GM18909 (cell line): ENCODE data around the gene CYP11A1.

Experiments
- ATAC-seq: cut with Tn5 transposase; IDR thresholded peaks from one replicate; pipeline ENCODE4 v1.9.1; 2021; ENCODE audit warnings: mild to moderate bottlenecking; ENCODE audit not compliant: unreplicated experiment, poor library complexity

The CYP11A1 gene

DNA sequence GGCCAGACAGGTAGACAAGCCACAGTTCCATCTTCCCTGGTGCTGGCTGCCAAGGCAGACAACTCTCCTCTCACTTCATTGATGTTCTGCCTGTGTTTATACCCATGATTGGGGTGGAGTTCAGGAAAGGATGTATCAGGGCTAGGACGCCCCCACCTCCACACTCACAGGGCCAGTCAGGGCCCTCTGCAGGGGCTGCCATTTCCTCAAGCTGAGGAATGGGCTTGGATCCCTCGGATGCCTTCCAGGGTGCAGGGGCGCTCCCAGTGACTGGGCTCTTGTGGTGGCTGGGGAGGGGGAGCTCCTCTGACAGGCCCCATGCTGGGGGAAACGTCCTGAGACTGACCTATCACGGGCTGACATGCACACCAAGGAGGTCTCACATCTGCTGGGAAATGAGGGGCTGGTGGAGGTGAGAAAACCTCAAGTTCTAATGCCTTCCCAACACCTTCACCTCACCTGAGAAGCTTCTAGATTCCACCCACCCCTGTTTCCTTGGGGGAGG, 34.9 kb upstream of the CYP11A1 start:
- ATAC-seq, result no peak

DNA sequence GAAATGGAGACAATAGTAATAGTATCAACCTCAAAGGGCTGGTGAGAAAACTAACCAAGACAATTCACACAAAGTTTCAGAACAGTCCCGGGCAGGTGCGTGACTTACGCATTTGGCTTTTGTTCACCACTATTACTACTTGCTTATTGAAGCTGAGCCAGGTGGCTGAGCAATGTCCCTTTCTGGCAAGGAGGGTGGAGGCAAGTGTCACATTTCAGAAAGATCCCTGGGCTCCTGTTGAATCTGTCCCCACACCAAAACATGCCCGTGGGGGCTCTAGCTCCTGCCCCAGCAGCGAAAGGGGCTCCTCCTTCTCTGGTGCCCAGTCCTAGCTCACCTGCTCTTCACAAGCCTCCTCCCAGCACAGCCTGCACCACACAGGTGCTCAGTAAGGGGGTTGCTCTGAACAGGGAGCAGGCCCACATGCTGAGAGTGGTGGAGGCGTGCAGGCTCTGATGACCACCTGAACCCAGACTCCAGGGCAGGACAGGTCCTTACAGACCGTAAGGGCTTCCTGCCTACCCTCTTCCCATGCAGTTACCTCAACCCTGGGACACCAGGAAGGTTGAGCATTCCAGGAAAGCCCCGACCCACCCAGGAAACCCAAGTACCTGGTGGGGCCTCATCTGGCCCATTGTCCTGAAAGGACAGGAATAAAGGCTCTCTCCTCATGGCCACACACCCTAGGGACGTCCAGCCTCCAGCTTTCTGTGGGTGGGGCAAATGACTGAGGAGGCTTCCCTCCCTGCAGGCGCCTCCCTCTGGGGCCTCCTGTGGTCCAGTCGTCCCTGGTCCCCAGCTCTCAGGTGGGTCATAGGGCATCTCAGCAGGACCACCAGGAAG, 33.7 kb upstream of the CYP11A1 start:
- ATAC-seq, result no peak

DNA sequence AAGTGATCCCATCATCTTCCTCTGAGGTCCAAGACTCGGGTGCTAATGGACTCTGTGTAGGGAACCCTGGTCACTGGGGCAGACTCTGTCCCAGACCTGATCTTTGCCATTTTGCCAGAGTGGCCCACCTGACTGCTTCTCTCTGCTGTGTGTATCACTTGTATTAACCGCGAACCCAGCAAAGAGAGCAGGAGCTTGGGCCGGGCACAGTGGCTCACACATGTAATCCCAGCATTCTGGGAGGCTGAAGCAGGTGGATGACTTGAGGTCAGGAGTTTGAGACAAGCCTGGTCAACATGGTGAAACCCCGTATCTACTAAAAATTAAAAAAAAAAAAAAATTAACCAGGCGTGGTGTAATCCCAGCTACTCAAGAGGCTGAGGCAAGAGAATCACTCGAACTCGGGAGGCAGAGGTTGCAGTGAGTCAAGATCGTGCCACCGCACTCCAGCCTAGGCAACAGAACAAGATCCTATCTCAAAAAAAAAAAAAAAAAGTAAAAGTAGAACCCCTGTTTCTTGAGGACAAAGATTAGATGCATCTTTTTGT, 32.9 kb upstream of the CYP11A1 start:
- ATAC-seq, result no peak

DNA sequence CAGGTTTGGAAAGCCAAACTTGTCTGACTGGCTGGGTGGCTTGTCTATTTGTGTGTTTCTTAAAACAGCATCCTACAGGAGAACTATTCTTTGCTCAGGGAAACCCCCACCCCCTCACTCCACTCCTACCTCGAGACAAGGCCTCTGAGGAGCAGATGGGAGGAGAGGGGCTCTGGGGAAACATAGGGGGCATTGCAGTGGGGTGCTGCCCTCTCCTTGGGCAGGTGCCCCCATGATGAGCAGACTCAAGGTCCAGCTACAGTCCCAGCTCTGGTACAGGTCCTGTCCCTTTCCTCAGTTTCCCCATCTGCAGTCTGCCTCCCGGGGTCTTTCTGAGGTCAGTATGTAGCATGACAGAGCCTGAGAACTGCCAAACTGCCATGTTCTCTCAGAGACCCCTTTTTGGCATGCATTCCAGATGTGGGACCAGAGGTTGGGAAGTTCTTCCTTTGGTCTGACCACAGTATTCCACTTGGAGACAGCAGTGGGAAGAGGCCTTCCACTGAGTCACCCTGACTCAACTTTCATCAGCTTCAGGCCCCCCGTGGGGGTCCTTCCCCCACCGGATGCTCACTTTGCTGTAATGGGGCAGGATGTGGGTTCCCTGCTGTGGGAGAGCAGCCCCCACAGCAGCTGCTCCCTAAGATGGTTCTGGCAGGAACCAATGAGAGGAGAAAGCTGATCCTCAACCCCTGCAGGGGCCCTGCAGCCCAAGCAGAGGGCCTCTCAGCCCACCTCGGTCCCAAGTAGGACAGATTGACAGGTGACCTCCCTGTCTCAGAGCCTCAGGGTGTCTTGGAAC, 32.3 kb upstream of the CYP11A1 start:
- ATAC-seq, result no peak

DNA sequence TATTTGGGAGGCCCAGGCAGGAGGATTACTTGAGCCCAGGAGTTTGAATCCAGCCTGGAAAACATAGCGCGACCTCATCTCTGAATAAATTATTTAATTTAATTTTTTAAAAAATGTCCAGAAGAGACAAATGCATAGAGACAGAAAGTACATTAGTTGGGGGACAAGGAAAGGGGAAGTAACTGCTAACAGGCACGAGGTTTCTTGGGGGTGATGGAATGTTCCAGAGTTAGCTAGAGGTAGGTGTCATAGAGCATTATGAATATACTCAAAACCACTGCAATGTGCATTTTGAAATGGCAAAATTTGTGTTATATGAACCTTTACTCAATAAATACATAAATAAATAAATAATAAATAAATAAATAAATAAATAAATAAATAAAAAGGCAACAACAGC, 31.7 kb upstream of the CYP11A1 start:
- ATAC-seq, result no peak

DNA sequence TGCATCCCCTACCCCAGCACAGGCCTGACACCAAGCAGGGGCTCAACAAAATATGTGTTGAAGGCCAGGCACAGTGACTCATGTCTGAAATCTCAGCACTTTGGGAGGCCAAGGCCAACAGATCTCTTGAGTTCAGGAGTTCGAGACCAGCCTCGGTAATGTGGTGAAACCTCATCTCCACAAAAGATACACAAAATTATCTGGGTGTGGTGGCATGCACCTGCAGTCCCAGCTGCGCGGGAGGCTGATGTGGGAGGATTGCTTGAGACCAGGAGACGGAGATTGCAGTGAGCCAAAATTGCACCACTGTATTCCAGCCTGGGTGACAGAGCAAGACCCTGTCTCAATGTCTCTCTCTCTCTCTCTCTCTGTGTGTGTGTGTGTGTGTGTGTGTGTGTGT, 30.7 kb upstream of the CYP11A1 start:
- ATAC-seq, result no peak

DNA sequence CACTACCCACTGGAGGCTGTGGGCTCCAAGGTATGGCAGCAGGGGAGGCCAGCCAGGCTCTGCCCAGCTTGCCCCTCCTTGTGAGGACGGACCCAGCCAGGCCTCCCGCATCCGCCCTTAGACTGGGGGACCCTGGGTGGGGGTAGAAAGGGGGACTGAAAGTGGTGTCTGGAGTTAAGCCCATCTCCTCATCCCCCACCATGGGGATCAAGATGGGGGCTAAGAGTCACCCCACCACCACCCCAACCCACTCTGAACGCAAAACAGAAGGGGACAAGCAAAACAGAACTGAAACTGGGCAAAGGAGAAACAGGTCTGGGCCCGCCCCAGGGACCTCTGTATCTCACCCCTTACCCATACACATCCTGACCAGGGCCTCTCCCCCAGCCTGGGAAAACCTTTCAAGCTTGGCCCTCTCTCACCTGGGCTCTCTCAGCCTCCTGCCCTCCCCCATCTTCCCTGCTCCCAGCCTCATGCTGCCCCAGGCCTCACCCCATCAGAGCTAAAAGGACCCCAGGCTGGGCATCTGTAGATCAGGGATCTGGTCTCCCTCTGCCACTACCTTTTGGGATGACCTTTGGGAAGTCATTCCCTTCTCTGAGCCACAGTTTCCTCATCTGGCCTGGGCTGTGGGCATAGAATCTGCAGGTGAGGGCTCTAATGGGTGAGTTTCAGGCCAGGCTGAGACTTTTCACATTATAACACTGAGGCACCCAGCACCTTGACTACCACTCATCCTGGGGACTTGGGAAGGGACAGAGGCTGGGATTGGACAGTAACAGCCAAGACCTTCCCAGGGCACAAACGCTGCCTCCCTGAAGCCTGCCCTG, 30.0 kb upstream of the CYP11A1 start:
- no peak for ATAC-seq

DNA sequence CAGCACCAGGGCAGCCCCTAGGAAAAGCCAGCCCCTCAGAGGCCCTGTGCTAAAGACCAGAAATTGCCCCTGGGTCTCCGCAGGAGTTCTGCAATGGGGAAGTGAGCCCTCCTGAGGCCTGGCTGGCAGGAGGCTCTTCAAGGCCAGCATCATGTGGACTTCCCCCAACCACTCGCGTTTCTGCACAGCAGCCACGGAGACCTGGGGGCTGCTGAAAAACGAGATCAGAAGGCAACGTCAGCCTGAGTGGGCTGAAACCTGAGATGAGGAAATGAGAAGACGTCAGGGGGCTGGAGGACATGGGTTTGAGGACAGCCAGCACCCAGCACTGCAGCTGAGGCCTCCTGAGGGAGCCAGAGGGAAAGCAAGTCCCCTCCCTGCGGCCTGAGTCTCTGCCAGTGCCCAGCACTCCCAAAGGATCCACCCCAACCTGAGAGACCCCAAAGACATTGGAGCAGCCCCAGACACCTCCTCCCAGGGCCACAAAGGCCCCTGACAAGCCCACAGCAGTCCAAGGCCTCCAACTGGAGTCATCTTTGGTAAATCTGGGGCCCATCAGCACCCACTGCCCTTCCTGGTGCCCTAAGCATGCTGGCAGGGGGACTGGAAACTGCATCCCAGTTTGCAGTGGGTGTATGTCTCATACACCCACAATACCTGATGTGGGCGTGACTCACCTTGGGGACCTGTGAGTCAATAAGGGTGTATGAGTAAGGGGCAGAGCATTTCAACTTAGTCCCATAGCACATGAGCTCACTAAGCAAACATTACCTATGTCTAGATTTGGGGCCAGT, 29.2 kb upstream of the CYP11A1 start:
- peak; percentile 32 for ATAC-seq

DNA sequence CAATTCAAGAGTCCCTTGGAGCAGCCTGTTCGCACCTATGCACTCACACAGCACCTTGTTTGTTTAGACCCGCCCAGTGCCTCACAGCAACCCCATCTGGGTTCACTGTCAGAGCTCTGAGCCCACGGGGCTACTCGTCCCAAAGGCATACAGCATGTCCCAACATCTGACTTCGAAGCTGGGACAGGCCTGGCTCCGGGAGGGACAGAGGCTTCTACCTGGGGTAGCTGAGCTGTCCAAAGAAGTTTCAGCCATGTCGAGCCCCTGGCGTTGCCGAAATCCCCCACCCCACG, 28.6 kb upstream of the CYP11A1 start:
- ATAC-seq, result no peak

DNA sequence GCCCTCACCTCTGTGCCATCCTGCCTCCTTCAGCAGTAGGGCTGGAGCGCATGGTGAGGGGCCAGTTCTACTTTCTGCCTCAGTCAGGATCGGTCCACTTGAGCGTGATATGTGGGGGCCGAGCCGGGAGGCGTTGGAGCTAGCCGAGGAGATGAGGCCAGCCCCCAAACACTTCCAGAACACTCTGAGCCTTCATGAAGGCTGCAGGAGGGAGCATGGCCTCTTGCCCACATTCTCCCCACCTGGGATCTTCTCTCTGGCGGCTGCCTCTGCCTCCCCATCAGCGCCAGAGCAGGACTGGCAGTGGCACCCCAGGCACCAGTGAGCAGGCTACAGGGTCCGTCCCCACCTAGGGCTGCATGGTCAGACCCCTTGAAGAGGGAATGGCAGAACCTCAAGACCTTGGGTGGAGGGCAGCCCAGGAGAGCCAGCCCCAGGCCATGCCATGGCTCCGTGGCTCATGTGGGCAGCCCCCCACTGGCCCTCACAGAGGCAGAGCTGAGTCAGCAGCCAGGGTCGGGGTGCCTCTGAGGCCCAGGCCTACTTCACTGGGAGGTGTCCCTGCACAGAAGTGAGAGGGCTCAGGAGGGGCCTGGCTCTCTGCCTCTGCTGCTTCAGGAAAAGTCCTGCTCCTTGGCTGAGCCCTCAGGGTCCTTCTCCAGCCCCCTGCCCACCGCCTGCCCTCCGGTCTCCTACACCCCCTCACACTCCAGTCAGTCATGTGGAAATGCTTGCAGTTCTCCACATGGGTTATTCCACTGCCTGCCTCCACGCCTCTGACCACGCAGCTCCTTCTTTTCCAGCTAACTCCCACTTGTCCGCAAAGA, 28.1 kb upstream of the CYP11A1 start:
- ATAC-seq, result no peak

DNA sequence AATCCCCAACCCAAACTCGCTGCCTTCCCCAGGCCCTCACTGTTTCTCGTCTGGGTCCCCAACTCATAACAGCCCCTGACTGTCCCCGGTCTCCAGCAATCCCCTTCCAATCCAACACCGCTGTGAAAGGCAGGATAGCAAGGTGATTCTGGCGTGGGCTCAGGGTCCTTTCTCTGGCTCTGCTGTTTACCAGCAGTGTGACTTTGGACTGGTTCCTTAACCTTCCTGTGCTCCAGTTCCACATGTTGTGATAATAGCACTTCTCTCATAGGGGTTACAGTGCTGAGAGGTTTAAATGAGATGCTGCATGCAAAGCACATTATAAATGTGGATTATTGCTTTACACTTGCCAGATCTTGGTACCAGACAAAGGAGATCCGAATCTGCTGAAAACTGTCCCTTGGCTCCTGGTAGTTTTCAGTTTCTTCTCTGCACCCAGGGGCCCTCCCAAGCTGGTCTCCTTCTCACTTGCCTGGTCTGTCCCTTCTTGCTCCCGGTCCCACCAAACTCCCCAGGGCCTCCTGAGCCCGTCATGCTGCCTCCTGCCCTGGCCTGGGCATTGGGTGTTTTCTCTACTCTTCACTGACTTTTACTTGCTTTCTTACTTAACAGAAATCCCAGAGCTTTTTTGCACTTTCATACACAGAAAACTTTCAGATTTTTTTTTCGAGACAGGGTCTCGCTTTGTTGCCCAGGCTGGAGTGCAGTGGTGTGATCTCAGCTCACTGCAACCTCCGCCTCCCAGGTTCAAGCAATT, 26.8 kb upstream of the CYP11A1 start:
- ATAC-seq, result no peak

DNA sequence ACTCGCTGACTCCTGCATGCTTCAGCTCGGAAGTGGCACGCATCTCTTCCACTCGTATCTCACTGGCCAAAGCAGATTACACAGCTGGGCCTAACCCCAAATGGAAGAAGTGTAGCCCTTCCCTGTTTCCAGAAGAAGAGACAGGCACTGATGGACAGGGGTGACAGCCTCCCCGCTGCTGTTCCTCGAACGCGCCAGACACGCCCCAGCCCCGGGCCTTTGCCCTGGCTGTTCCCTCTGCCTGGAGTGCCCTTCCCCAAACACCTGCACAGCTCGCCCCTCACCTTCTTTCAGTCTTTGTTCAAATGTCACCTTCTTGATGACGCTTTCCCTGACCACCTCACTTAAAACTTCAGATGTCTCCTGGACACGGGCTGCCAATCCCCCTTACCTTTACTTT, 26.0 kb upstream of the CYP11A1 start:
- ATAC-seq, result no peak

DNA sequence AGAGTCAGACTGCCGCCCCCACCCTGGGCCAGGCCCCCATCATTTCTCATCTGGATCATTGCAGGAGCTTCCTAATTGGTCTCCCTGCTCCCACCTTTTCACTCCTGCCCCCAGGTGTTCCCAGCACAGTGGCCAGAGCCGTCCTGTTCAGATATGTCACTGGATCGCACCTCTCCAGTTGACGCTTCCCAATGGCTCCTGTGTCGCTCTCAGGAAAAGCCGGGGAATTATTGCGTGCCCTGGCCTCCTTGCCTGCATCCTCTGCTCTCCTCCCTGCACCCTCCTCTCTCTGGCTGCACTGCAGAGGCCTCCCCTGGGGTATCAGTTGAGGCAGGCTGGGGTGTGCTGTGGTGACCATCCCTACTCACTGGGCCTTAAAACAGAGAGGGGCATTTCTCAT, 25.5 kb upstream of the CYP11A1 start:
- no peak for ATAC-seq

DNA sequence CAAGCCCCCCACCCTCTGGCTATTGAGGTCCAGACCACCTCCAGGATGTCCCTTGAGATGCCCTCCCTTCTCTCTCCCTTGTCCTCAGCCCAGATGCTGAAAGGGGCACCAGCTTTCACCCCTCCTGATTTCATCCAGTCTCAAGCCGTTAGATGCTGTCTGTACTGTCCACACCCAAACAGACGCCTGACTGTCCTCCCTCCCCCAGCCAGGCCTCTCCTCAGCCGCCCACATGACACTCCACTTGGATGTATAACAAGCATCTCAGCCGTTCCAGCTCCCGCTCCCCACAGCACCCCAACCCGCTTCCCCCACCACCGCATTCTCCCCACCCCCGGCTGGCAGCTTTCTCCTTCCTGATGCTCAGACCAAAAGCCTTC, 25.0 kb upstream of the CYP11A1 start:
- ATAC-seq, result no peak

DNA sequence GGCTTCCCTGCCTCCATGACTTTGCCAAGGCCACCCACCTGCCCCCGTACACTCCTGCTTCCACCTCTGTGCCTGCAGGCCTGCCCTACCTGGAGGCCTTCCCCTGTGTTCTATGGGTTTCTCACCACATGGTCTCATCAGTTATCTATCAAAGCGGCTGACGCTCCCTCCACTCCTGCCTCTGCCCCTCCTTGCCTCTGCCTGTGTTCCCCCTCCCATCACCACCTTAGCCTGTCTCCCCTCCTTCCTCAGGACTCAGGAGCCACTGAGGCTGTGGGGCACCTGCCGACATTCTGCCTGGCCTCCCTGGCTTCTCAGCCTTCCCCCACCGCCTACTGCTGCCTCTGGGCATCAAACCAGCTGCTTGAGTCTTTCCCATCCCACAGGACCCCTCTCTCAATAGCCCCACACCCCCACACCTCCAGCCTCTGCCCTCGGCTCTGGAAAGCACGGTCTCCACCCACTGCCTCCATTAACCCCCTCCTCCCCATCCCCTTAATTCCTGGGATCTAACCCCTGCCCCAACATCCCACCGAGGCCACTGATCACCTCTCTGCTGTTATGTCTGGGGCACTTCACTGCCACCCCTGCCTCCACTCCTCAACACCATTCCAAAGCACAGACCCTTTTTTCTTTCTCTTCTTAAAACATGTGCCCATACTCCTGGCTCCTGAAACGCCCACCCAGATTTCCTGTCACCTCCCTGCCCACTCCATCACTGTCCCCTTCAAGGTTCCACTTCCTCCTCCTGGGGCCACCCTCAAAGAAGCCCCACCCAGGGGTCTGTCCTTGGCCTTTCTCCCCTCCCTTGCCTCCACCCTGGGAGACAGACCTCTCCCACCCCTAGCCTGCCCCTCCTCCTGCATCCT, 24.4 kb upstream of the CYP11A1 start:
- no peak for ATAC-seq

DNA sequence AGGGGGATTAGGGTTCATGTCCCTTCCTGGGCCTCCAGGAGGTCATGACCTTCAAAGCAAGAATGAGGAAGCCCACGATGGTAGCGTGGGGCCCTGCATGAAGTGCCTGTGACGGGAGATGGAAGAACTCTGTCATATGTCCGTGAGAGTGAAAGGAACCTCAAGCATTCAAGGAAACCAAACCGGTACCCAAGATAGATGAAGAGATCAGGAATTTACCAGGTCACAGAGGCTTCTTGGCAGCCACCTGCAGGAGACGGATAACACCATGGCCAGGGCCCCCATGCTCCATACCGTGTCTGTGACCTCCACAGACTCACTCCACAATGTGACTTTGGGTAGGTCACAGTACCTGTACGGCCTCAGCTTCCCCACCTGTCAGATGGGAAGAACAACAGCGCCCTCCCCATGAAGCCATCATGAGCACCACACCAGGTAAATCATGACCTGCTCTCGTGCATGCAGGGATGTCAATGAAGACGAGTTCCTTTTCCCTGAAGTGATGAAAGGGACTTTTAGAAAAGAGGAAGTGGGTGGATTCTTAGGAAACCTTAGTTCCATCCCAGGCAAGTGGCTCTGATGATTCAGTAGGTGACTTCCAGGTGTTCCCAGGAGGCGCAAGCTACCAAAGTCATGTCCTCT, 23.3 kb upstream of the CYP11A1 start:
- ATAC-seq, result no peak
